Kidney epithelial cell (primary cell): Measurements from ENCODE around the gene PGGHG. TPM values are rescaled to one million over a fixed set of nuclear protein-coding genes. Genes with fewer than 3 reads are reported as not detected.
"Not testable (repeated sequence)": the region's sequence is repeated elsewhere in the genome, so short reads cannot be mapped to it uniquely, and the experiment has no call there.

Source experiments
- DNase-seq: peaks from one replicate; pipeline ENCODE4 v3.0.0-alpha.2; 2010; ENCODE audit warnings: low read depth
- H3K27me3 ChIP-seq: 2 replicates; pipeline ENCODE4 v1.6.0; 2011; ENCODE audit warnings: low read length; ENCODE audit not compliant: control insufficient read depth, insufficient read depth
- H3K36me3 ChIP-seq: 2 replicates; pipeline ENCODE4 v1.5.1; 2011; ENCODE audit warnings: low read length; ENCODE audit not compliant: control insufficient read depth, insufficient read depth
- H3K4me3 ChIP-seq: 2 replicates; pipeline ENCODE4 v1.5.1; 2011; ENCODE audit warnings: low read depth, mild to moderate bottlenecking, control low read depth, low read length
- total RNA-seq: library from RNA; depleted of rRNA; stranded (reverse); fragments of >200 nt; gene quantifications from 2 replicates; pipeline ENCODE4 v1.2.3, GENCODE V29; 2015
- TF ChIP-seq, protein P1 (sequence below): IDR thresholded peaks from 2 replicates; pipeline ENCODE4 v1.5.1; 2011; ENCODE audit warnings: mild to moderate bottlenecking, moderate library complexity, low read length, control low read depth, inconsistent platforms; ENCODE audit not compliant: insufficient read depth, poor library complexity, severe bottlenecking

Gene PGGHG
- total RNA-seq, 1 donor from 2014 or later: 10.5 TPM

DNA sequence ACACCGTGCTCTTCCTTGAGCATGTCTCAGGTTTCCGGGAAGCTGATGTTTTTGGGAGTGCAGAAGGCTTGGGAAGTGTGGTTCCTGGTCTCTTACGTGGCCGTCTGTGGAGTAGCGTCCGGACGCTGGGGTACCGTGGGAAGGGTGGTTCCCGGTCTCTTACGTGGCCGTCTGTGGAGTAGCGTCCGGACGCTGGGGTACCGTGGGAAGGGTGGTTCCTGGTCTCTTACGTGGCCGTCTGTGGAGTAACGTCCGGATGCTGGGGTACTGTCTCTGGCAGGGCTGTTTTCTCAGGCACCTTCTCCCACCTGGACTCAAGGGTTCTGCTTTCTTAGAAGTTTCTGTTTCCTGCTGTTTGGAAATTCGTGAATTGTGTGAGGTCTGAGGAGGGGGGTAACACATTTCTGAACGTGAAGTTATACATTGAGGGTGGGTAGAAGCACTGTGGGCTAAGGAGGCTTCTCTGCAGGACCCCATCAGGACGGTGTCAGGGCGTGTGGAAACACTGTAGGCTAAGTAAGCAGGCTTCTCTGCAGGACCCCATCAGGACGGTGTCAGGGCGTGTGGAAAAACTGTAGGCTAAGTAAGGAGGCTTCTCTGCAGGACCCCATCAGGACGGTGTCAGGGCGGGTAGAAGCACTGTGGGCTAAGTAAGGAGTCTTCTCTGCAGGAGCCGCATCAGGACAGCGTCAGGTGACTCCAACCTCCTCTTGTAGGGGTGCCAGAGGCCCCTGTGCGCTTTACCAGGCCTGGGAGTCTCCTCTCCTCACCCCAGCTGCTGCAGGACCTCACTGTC, 37.1 kb downstream of the PGGHG start:
- no peak for DNase-seq
- TF ChIP-seq, protein P1, sequence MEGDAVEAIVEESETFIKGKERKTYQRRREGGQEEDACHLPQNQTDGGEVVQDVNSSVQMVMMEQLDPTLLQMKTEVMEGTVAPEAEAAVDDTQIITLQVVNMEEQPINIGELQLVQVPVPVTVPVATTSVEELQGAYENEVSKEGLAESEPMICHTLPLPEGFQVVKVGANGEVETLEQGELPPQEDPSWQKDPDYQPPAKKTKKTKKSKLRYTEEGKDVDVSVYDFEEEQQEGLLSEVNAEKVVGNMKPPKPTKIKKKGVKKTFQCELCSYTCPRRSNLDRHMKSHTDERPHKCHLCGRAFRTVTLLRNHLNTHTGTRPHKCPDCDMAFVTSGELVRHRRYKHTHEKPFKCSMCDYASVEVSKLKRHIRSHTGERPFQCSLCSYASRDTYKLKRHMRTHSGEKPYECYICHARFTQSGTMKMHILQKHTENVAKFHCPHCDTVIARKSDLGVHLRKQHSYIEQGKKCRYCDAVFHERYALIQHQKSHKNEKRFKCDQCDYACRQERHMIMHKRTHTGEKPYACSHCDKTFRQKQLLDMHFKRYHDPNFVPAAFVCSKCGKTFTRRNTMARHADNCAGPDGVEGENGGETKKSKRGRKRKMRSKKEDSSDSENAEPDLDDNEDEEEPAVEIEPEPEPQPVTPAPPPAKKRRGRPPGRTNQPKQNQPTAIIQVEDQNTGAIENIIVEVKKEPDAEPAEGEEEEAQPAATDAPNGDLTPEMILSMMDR: no peak
- Histone ChIP-seq H3K27me3 (no peaks in the 10 kb centered on the region), H3K4me3 (no peak overlapping the region), H3K36me3 (no peaks in the 10 kb centered on the region)

DNA sequence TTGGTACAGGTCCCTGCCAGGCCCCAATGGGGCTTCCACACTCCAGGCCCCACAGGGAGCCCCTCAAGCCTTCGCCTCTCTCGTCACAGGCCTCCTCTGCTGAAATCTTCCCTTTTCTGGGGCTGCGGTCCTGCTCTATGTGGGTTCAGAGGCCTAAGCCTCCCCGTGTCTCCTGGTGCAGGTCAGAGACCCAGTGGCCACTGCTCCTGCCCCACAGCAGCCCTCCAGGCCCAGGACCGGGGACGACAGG, 37.6 kb downstream of the PGGHG start:
- TF ChIP-seq, protein P1: no peak
- no peaks in the 10 kb centered on the region for H3K36me3 ChIP-seq
- DNase-seq: no peak

DNA sequence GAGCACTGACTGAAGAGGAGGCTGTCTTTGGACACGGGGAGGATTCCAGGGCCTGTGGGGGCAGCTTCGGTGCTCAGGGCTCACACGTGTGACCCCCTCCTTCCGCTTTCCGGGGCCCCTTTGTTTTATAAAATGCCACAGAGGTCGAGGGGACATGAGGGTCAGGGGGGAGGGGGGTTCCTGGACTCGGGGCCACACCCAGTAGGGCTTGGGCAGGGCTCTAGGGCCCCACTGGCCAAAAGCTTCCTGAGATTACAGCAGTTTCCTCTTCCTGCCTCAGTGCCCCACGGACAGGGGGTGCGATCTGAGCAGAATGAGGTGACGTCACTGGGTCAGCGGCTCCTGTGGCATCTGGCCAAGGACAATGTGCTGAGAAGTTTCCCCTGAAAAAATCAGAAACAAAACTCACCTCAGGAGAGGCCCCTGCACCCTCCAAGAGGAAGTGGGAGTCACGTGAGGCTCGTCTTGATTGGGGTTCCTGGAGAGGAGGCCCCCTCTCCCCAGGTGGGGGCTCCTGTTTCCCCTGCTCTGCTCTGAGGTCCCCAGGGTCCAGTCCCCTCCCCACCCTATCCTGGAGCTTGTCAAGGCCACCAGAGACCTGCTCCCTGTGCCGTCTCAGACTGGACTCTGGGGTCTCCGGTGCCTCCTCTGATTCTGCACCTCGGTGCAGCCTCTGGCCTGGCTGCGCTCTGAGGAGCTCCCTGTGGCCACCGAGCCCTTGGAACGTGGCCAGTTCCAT, 38.1 kb downstream of the PGGHG start:
- H3K4me3 ChIP-seq: no peak overlapping the region
- no peak for DNase-seq

More for the DNA sequence above, 37.6 kb downstream of the PGGHG start:
- no peaks in the 10 kb centered on the region for H3K27me3 ChIP-seq
- H3K4me3 ChIP-seq: no peak overlapping the region

DNA sequence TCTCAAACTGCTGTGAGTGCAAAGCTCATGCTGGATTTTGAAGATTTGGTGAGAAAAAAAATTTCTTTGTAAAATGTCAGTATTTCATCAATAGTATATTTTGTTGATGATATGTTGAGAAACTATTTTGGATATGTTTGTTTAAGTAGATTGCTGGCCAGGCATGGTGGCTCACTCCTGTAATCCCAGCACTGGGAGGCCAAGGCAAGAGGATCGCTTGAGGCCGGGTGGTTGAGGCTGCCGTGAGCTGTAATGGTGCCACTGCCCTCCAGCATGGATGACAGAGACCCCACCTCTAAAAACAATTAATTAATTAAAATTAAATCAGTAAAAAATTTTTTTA, 38.6 kb downstream of the PGGHG start:
- Histone ChIP-seq H3K4me3 (no peak overlapping the region), H3K27me3 (no peaks in the 10 kb centered on the region), H3K36me3 (no peaks in the 10 kb centered on the region)
- TF ChIP-seq, protein P1: no peak
- no peak for DNase-seq

More for the DNA sequence above, 38.1 kb downstream of the PGGHG start:
- Histone ChIP-seq H3K36me3 (no peaks in the 10 kb centered on the region), H3K27me3 (no peaks in the 10 kb centered on the region)
- TF ChIP-seq, protein P1: no peak

DNA sequence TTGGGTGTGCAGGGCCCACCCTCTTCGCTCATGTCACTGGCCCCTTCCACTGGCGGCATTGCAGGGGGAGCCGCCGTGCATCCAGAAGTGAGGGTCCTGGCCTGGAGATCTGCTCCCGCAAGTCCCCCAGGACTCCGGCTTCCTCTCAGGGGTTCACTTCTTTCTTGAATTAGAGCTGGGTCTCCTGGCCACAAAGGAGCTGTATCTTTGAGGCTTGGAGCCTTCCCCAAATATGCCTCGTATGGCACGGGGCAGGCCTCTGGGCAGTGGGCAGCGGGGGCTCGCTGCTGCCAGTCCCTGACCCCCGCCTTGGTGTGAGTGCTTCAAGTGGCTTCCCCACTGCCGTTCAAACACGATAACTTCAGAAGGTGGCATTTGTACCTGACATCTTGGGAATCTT, 39.1 kb downstream of the PGGHG start:
- Histone ChIP-seq H3K36me3 (no peaks in the 10 kb centered on the region), H3K4me3 (no peak overlapping the region), H3K27me3 (no peaks in the 10 kb centered on the region)
- TF ChIP-seq, protein P1: no peak
- no peak for DNase-seq

DNA sequence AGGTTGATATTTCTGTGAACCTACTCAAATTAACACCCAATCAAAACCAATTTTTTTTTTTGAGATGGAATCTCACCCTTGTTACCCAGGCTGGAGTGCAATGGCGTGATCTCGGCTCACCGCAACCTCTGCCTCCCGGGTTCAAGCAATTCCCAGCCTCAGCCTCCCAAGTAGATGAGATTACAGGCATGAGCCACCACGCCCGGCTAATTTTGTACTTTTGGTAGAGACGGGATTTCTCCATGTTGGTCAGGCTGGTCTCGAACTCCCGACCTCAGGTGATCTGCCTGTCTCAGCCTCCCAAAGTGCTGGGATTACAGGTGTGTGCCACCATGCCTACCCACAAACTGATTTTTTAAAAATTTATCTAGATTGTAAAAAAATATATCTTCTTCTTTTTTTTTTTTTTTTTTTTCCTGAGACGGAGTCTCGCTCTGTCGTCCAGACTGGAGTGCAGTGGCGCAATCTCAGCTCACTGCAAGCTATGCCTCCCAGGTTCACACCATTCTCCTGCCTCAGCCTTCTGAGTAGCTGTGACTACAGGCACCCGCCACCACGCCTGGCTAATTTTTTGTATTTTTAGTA, 39.7 kb downstream of the PGGHG start:
- H3K27me3 ChIP-seq, H3K36me3 ChIP-seq, H3K4me3 ChIP-seq, DNase-seq: not testable (repeated sequence)
